NK-92 treated with Interleukin-12 subunit alpha and Interleukin-12 subunit beta, amount 100 ng/mL, for 24 hours (cell line): Measurements from ENCODE around the gene SORBS1.

Source experiments
- DNase-seq: peaks from one replicate; lab custom pipeline; 2025; lab: John Stamatoyannopoulos, UW

The SORBS1 gene

GRCh38 chr10:95315509-95315908 is 245.7 kb downstream of the SORBS1 start:
- no peak for DNase-seq

GRCh38 chr10:95314192-95314918 is 246.8 kb downstream of the SORBS1 start:
- DNase-seq: no peak

- DNase-seq: no peak
Observed at GRCh38 chr10:95312986-95313495, 248.1 kb downstream of the SORBS1 start.

GRCh38 chr10:95312257-95312656 is 248.9 kb downstream of the SORBS1 start:
- DNase-seq: no peak

- no peak for DNase-seq
Observed at GRCh38 chr10:95309958-95310357, 251.2 kb downstream of the SORBS1 start.

GRCh38 chr10:95308389-95309302 is 252.5 kb downstream of the SORBS1 start:
- no peak for DNase-seq

GRCh38 chr10:95306851-95307250 is 254.3 kb downstream of the SORBS1 start:
- DNase-seq: no peak

GRCh38 chr10:95306318-95306650 is 254.9 kb downstream of the SORBS1 start:
- no peak for DNase-seq

- no peak for DNase-seq
Observed at GRCh38 chr10:95305606-95306317, 255.4 kb downstream of the SORBS1 start.

GRCh38 chr10:95304976-95305375 is 256.2 kb downstream of the SORBS1 start:
- no peak for DNase-seq

GRCh38 chr10:95304463-95304862 is 256.7 kb downstream of the SORBS1 start:
- no peak for DNase-seq

GRCh38 chr10:95303950-95304349 is 257.2 kb downstream of the SORBS1 start:
- DNase-seq: no peak

- DNase-seq: no peak
Observed at GRCh38 chr10:95303535-95303934, 257.6 kb downstream of the SORBS1 start.

- no peak for DNase-seq
Observed at GRCh38 chr10:95300022-95300539, 261.1 kb downstream of the SORBS1 start.

- no peak for DNase-seq
Observed at GRCh38 chr10:95297402-95297801, 263.8 kb downstream of the SORBS1 start.

GRCh38 chr10:95296764-95297163 is 264.4 kb downstream of the SORBS1 start:
- DNase-seq: no peak

GRCh38 chr10:95295031-95295755 is 266.0 kb downstream of the SORBS1 start:
- peak; percentile 64 for DNase-seq

GRCh38 chr10:95293631-95294030 is 267.5 kb downstream of the SORBS1 start:
- DNase-seq: no peak

GRCh38 chr10:95291365-95292039 is 269.7 kb downstream of the SORBS1 start:
- DNase-seq: no peak

GRCh38 chr10:95290461-95291364 is 270.5 kb downstream of the SORBS1 start, which contains the start of gene PDLIM1:
TSS of gene PDLIM1 (minus strand) at chr10:95291003. CDS start at chr10:95290915, 88 bp downstream.
- DNase-seq: peak; percentile 18
